ENCODE data around the gene BTG3. TPM values are rescaled to one million over a fixed set of nuclear protein-coding genes. Genes with fewer than 3 reads are reported as not detected.

BTG3 gene, protein sequence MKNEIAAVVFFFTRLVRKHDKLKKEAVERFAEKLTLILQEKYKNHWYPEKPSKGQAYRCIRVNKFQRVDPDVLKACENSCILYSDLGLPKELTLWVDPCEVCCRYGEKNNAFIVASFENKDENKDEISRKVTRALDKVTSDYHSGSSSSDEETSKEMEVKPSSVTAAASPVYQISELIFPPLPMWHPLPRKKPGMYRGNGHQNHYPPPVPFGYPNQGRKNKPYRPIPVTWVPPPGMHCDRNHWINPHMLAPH
- 26.3 to 31.4 TPM (median 28.9 TPM) in 5 replicates for total RNA-seq (2022; extraction: Qiagen RNA extraction; ENCODE audit: low read depth)

DNA sequence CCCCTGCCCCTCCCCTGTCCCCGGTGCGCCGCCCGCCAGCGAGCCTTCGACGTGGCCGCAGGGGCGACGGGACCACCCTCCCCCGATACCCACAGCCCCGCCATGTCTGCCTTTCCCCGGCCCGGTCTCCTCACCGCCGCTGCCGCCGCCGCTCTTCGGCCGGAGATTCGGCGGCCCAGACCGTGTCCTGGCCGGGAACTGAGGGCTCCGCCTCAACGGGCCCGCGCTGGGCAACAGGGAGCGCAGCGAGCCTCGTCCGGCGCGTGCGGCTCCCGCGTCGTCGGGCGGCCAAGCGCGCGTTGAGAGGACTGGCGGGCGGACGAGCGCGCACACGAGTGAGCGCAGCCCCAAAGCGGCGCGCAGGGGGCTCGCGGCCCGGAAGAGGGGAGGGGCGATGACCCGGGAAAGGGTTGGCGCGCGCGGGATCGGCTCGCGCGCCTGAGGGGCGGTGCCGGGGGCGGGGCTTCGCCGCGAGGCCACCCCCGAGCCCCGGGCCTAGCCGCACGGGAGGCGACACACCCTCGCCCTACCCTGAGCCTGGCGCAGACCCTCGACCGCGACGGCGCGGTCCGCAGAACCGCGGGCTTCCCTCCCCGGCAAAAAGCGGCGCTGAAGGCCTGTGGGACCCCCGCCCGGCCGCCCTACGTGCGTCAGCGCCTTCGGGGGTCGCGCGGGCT, at the start of gene BTG3:
Gene BTG3, minus strand, starts transcription at position 337 of the 677 bp plus-strand sequence. CDS start 3,757 bp downstream, outside the sequence.

Other genes with a start within 250 kb of the BTG3 start
- gene CXADR, start 99.9 kb downstream of the BTG3 start, total RNA-seq (2022; extraction: Qiagen RNA extraction; ENCODE audit: low read depth) = 6.3 to 9.2 TPM (median 8.6 TPM) in 5 replicates
- gene C21orf91, start 206.5 kb upstream of the BTG3 start, total RNA-seq (2022; extraction: Qiagen RNA extraction; ENCODE audit: low read depth) = 2.2 to 3.9 TPM (median 2.4 TPM) in 5 replicates